KMS-11 (cell line): ENCODE results near the gene SEPHS2.

Experiments
- H2AFZ ChIP-seq: fragments of 200-600 bp; sonication (generic); 2 replicates; pipeline ENCODE4 v1.6.1; 2016; ENCODE audit warnings: antibody characterized with exemption, mixed run types, low read depth
- H3K27ac ChIP-seq: fragments of 200-600 bp; sonication (generic); 2 replicates; pipeline ENCODE4 v1.6.1; 2016; ENCODE audit warnings: mild to moderate bottlenecking, mixed run types
- H3K27me3 ChIP-seq: fragments of 200-600 bp; sonication (generic); 2 replicates; pipeline ENCODE4 v1.6.1; 2017; ENCODE audit warnings: mild to moderate bottlenecking, low read depth, mixed run types, moderate library complexity; ENCODE audit not compliant: insufficient read depth
- H3K36me3 ChIP-seq: fragments of 200-600 bp; sonication (generic); 2 replicates; pipeline ENCODE4 v1.6.1; 2017; ENCODE audit warnings: mild to moderate bottlenecking, mixed run types; ENCODE audit not compliant: insufficient read depth
- H3K4me1 ChIP-seq: fragments of 200-600 bp; sonication (generic); 2 replicates; pipeline ENCODE4 v1.6.1; 2016; ENCODE audit warnings: mild to moderate bottlenecking, low read depth, mixed run types; ENCODE audit not compliant: poor library complexity, severe bottlenecking
- H3K4me2 ChIP-seq: fragments of 200-600 bp; sonication (generic); 2 replicates; pipeline ENCODE4 v1.7.0; 2016; ENCODE audit warnings: mild to moderate bottlenecking, mixed run types
- H3K4me3 ChIP-seq: fragments of 200-600 bp; sonication (generic); IDR thresholded peaks from 2 replicates; pipeline ENCODE4 v1.6.1; 2017; ENCODE audit warnings: low read depth, low read length, mixed read lengths; ENCODE audit not compliant: insufficient read depth
- H3K79me2 ChIP-seq: fragments of 200-600 bp; sonication (generic); 2 replicates; pipeline ENCODE4 v1.6.1; 2016; ENCODE audit warnings: low read depth, mixed run types; ENCODE audit not compliant: insufficient read depth
- H3K9ac ChIP-seq: fragments of 200-600 bp; sonication (generic); 2 replicates; pipeline ENCODE4 v1.6.1; 2016; ENCODE audit warnings: mild to moderate bottlenecking, mixed run types
- H4K20me1 ChIP-seq: fragments of 200-600 bp; sonication (generic); 2 replicates; pipeline ENCODE4 v1.6.1; 2016; ENCODE audit warnings: mild to moderate bottlenecking, mixed run types; ENCODE audit not compliant: insufficient read depth
- CTCF ChIP-seq: fragments of 200-600 bp; sonication (generic); conservative IDR thresholded peaks from 2 replicates; pipeline ENCODE4 v1.6.1; 2017; ENCODE audit warnings: low read depth, mild to moderate bottlenecking, antibody characterized with exemption, low read length, moderate library complexity, mixed read lengths

The SEPHS2 gene

GRCh38 chr16:30445408-30446202, at the start of gene SEPHS2:
Gene SEPHS2 (minus strand): TSS chr16:30445874. CDS start chr16:30445727, 147 bp downstream.
- Histone ChIP-seq H3K4me3 (peak within 1 kb of the TSS; percentile 14), H4K20me1 (no peaks in the 10 kb centered on the region), H2AFZ (peak within 1 kb of the TSS; percentile 92), H3K27me3 (no peaks in the 10 kb centered on the region), H3K4me1 (peaks cover 16% of the 10 kb centered on the region), H3K36me3 (no peaks in the 10 kb centered on the region), H3K27ac (peak within 1 kb of the TSS; percentile 77), H3K9ac (peak within 1 kb of the TSS; percentile 80), H3K79me2 (peaks cover 18% of the 10 kb centered on the region), H3K4me2 (peak within 1 kb of the TSS; percentile 87)
- peak; percentile 54 for TF ChIP-seq CTCF

- Histone ChIP-seq H3K27ac (no peak overlapping the region), H3K79me2 (no peaks in the 10 kb centered on the region), H3K4me3 (no peak overlapping the region), H3K27me3 (no peaks in the 10 kb centered on the region), H3K36me3 (no peaks in the 10 kb centered on the region), H4K20me1 (no peaks in the 10 kb centered on the region), H3K4me2 (no peak overlapping the region), H3K9ac (no peak overlapping the region), H3K4me1 (no peaks in the 10 kb centered on the region), H2AFZ (no peak overlapping the region)
- TF ChIP-seq CTCF = no peak
Observed at GRCh38 chr16:30494709-30495108, 49.0 kb upstream of the SEPHS2 start.

GRCh38 chr16:30493941-30494488, 48.3 kb upstream of the SEPHS2 start:
- H4K20me1 ChIP-seq = no peaks in the 10 kb centered on the region
- no peaks in the 10 kb centered on the region for H3K27me3 ChIP-seq
- H3K4me1 ChIP-seq = no peaks in the 10 kb centered on the region
- no peak overlapping the region for H3K9ac ChIP-seq
- no peak for TF ChIP-seq CTCF
- H3K36me3 ChIP-seq = no peaks in the 10 kb centered on the region
- H2AFZ ChIP-seq = no peak overlapping the region
- H3K27ac ChIP-seq = no peak overlapping the region
- H3K4me2 ChIP-seq = no peak overlapping the region
- no peak overlapping the region for H3K4me3 ChIP-seq
- no peaks in the 10 kb centered on the region for H3K79me2 ChIP-seq

GRCh38 chr16:30491744-30492308, 46.2 kb upstream of the SEPHS2 start:
- Histone ChIP-seq H2AFZ (no peak overlapping the region), H3K27ac (no peak overlapping the region), H3K4me2 (no peak overlapping the region), H3K9ac (no peak overlapping the region), H3K4me3 (no peak overlapping the region), H3K36me3 (no peaks in the 10 kb centered on the region), H3K27me3 (no peaks in the 10 kb centered on the region), H3K79me2 (no peaks in the 10 kb centered on the region), H3K4me1 (no peaks in the 10 kb centered on the region), H4K20me1 (no peaks in the 10 kb centered on the region)
- TF ChIP-seq CTCF = no peak
